ENCODE measurements around the gene C22orf23. TPM values are rescaled to one million over a fixed set of nuclear protein-coding genes. Genes with fewer than 3 reads are reported as not detected.
"Not testable (repeated sequence)": the region's sequence is repeated elsewhere in the genome, so short reads cannot be mapped to it uniquely, and the experiment has no call there.

C22orf23 gene
- total RNA-seq, 1 donor from 2014 or later, result not detected

DNA sequence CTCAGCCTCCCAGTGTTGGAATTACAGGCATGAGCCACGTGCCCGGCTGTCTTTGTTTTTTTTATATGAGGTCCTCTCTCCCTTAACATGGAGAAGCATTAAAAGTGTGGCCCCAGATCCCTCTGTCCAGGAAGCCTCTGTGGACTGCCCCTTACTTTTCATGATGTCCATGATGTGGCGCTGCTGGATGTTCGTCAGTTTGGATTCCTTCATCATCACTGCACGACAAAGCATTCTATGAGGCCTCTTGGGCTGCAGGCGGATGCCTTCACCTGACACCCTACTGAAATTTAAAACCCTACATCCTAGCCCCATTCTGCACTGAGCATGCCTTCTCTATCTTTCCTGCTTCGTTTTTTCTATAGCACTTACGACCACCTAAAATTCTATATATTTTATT lies 2.1 kb downstream of the C22orf23 start:
- Histone ChIP-seq H3K9me3 (ENCODE audit: insufficient read depth, low read depth, low read length) (no peaks in the 10 kb centered on the region), H3K4me2 (ENCODE audit: low read length) (no peak overlapping the region), H4K20me1 (ENCODE audit: insufficient read depth, low read length) (peaks cover 4% of the 10 kb centered on the region), H2AFZ (ENCODE audit: low read depth, low read length) (no peak overlapping the region), H3K79me2 (ENCODE audit: insufficient read depth, low read length) (peaks cover 26% of the 10 kb centered on the region), H3K27ac (ENCODE audit: low read depth, low read length) (no peak overlapping the region), H3K4me3 (ENCODE audit: insufficient read depth, low read depth, low read length) (no peak overlapping the region), H3K9ac (ENCODE audit: low read length) (no peak overlapping the region), H3K4me1 (ENCODE audit: insufficient read depth, low read length) (peaks cover 10% of the 10 kb centered on the region), H3K36me3 (ENCODE audit: insufficient read depth, low read length) (no peaks in the 10 kb centered on the region), H3K27me3 (ENCODE audit: insufficient read depth, low read length) (no peaks in the 10 kb centered on the region)
- H3K36me3 Mint-ChIP-seq (ENCODE audit: low read depth, unreplicated experiment), result no peaks in the 10 kb centered on the region
- no peaks in the 10 kb centered on the region for H3K27me3 Mint-ChIP-seq (ENCODE audit: low read depth, unreplicated experiment)
- no peaks in the 10 kb centered on the region for H3K9me3 Mint-ChIP-seq (ENCODE audit: unreplicated experiment)
- no peaks in the 10 kb centered on the region for H3K4me1 Mint-ChIP-seq (ENCODE audit: low read depth, unreplicated experiment)
- FAIRE-seq (no peak), DNase-seq (ENCODE audit: low read depth) (no peak)
- TF ChIP-seq, protein P1, sequence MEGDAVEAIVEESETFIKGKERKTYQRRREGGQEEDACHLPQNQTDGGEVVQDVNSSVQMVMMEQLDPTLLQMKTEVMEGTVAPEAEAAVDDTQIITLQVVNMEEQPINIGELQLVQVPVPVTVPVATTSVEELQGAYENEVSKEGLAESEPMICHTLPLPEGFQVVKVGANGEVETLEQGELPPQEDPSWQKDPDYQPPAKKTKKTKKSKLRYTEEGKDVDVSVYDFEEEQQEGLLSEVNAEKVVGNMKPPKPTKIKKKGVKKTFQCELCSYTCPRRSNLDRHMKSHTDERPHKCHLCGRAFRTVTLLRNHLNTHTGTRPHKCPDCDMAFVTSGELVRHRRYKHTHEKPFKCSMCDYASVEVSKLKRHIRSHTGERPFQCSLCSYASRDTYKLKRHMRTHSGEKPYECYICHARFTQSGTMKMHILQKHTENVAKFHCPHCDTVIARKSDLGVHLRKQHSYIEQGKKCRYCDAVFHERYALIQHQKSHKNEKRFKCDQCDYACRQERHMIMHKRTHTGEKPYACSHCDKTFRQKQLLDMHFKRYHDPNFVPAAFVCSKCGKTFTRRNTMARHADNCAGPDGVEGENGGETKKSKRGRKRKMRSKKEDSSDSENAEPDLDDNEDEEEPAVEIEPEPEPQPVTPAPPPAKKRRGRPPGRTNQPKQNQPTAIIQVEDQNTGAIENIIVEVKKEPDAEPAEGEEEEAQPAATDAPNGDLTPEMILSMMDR (IDR thresholded peaks at IDR 0.05; ENCODE audit: insufficient read depth, low read depth, low read length), result no peak
- TF ChIP-seq EZH2 (IDR thresholded peaks at IDR 0.05; ENCODE audit: insufficient read depth, low read length), result no peak
- no peak overlapping the region for H3K4me3 Mint-ChIP-seq (ENCODE audit: unreplicated experiment)
- H3K27ac Mint-ChIP-seq (ENCODE audit: unreplicated experiment), result no peak overlapping the region

DNA sequence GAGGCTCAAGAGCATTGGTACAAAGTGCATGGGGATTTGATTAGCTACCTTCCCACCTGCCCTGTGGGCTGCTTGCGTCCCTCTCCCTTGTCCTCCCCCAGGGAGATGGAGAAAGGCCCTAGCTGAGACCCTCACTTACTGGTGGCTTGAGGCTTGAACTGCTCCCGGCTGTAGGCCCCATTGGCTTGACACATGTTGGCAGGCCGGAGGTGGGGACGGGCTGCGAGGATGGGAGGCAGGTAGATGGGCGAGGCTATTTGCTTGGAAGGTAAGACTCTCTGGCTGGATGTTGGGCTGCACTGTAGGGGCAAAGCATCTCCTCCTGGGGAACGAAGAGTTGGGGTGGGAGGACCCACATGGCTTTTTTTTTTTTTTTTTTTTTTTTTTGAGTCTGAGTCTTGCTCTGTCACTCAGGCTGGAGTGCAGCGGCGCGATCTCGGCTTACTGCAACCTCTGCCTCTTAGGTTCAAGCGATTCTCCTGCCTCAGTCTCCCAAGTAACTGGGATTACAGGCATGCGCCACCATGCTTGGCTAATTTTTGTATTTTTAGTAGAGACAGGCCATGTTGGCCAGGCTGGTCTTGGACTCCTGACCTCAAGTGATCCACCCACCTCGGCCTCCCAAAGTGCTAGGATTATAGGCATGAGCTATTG lies 6.1 kb downstream of the C22orf23 start:
- not testable (repeated sequence) for H3K9me3 Mint-ChIP-seq (ENCODE audit: unreplicated experiment); H3K79me2 ChIP-seq (ENCODE audit: insufficient read depth, low read length); H4K20me1 ChIP-seq (ENCODE audit: insufficient read depth, low read length); H3K27me3 ChIP-seq (ENCODE audit: insufficient read depth, low read length); H3K4me3 ChIP-seq (ENCODE audit: insufficient read depth, low read depth, low read length); H3K9ac ChIP-seq (ENCODE audit: low read length); FAIRE-seq; H3K27me3 Mint-ChIP-seq (ENCODE audit: low read depth, unreplicated experiment); DNase-seq (ENCODE audit: low read depth); H3K9me3 ChIP-seq (ENCODE audit: insufficient read depth, low read depth, low read length); H3K27ac ChIP-seq (ENCODE audit: low read depth, low read length); H3K36me3 Mint-ChIP-seq (ENCODE audit: low read depth, unreplicated experiment); H3K4me2 ChIP-seq (ENCODE audit: low read length); H3K27ac Mint-ChIP-seq (ENCODE audit: unreplicated experiment); H2AFZ ChIP-seq (ENCODE audit: low read depth, low read length); H3K4me3 Mint-ChIP-seq (ENCODE audit: unreplicated experiment); H3K4me1 Mint-ChIP-seq (ENCODE audit: low read depth, unreplicated experiment); H3K4me1 ChIP-seq (ENCODE audit: insufficient read depth, low read length)
- peaks cover 11% of the 10 kb centered on the region for H3K36me3 ChIP-seq (ENCODE audit: insufficient read depth, low read length)

DNA sequence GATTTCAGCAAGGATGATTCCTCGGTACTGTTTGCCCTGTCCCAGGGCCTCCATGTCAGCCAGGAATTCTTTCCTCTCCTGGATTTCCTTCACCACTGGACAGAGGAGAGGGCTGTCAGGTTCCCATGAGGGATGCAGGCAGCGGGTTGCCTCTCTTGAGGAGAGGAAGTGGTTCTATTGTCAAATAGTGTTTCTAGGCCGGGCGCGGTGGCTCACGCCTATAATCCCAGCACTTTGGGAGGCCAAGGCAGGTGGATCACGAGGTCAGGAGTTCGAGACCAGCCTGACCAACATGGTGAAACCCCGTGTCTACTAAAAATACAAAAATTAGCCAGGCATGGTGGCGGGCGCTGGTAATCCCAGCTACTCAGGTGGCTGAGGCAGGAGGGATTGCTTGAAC lies 9.0 kb downstream of the C22orf23 start:
- Histone ChIP-seq H4K20me1 (ENCODE audit: insufficient read depth, low read length) (peaks cover 19% of the 10 kb centered on the region), H3K36me3 (ENCODE audit: insufficient read depth, low read length) (peaks cover 28% of the 10 kb centered on the region)
- not testable (repeated sequence) for DNase-seq (ENCODE audit: low read depth); FAIRE-seq; H3K4me1 ChIP-seq (ENCODE audit: insufficient read depth, low read length); H3K27me3 Mint-ChIP-seq (ENCODE audit: low read depth, unreplicated experiment); H3K9me3 Mint-ChIP-seq (ENCODE audit: unreplicated experiment); H3K79me2 ChIP-seq (ENCODE audit: insufficient read depth, low read length); H3K27ac ChIP-seq (ENCODE audit: low read depth, low read length); H3K4me1 Mint-ChIP-seq (ENCODE audit: low read depth, unreplicated experiment); H3K27me3 ChIP-seq (ENCODE audit: insufficient read depth, low read length); H3K4me3 Mint-ChIP-seq (ENCODE audit: unreplicated experiment); H3K4me2 ChIP-seq (ENCODE audit: low read length); H2AFZ ChIP-seq (ENCODE audit: low read depth, low read length); H3K9ac ChIP-seq (ENCODE audit: low read length); H3K9me3 ChIP-seq (ENCODE audit: insufficient read depth, low read depth, low read length); H3K27ac Mint-ChIP-seq (ENCODE audit: unreplicated experiment); H3K4me3 ChIP-seq (ENCODE audit: insufficient read depth, low read depth, low read length)
- H3K36me3 Mint-ChIP-seq (ENCODE audit: low read depth, unreplicated experiment), result peaks cover 19% of the 10 kb centered on the region

Measured in astrocyte (in vitro differentiated cells and primary cell).